NT2/D1 (cell line): ENCODE data around the gene PNPLA7.

Experiments used
- SUZ12 ChIP-seq: IDR thresholded peaks from 2 replicates; pipeline ENCODE4 v1.6.1; 2011; ENCODE audit not compliant: insufficient read length, insufficient read depth; ENCODE audit errors: extremely low read depth
- YY1 ChIP-seq: IDR thresholded peaks from 2 replicates; pipeline ENCODE4 v1.6.1; 2011; ENCODE audit not compliant: insufficient read length, insufficient read depth
- ZNF274 ChIP-seq: IDR thresholded peaks from 2 replicates; pipeline ENCODE4 v1.6.1; 2011; ENCODE audit warnings: mild to moderate bottlenecking, low read depth, low read length

GRCh38 chr9:137422604-137423513 lies 127.3 kb downstream of the PNPLA7 start, which contains the start of the genes EXD3 and NOXA1:
- TF ChIP-seq YY1 (no peak), ZNF274 (no peak), SUZ12 (no peak)
